Stimulated activated CD8-positive, alpha-beta memory T cell treated with anti-CD3 and anti-CD28 coated beads, Interleukin-7, amount 100 ng/mL, for 24 hours (primary cell): Measurements from ENCODE around the gene MAML2.
A peak's percentile ranks its signal among the peaks of the same experiment; 100 is the strongest.

Experiments used
- DNase-seq: peaks from one replicate; pipeline ENCODE4 v3.0.0-alpha.2; 2020; ENCODE audit warnings: low read depth

The MAML2 gene

GRCh38 chr11:96155627-96156378 lies 187.2 kb downstream of the MAML2 start:
- peak; percentile 14 for DNase-seq

GRCh38 chr11:96154802-96155520 lies 188.0 kb downstream of the MAML2 start:
- no peak for DNase-seq

- no peak for DNase-seq
Observed at GRCh38 chr11:96152623-96153022, 190.4 kb downstream of the MAML2 start.

GRCh38 chr11:96151501-96151900 lies 191.5 kb downstream of the MAML2 start:
- DNase-seq: no peak

- no peak for DNase-seq
Observed at GRCh38 chr11:96150609-96151008, 192.4 kb downstream of the MAML2 start.

GRCh38 chr11:96149743-96150555 lies 193.0 kb downstream of the MAML2 start:
- no peak for DNase-seq

GRCh38 chr11:96147906-96148486 lies 195.0 kb downstream of the MAML2 start:
- no peak for DNase-seq

- no peak for DNase-seq
Observed at GRCh38 chr11:96147186-96147585, 195.8 kb downstream of the MAML2 start.

GRCh38 chr11:96146765-96147164 lies 196.2 kb downstream of the MAML2 start:
- no peak for DNase-seq

- DNase-seq: no peak
Observed at GRCh38 chr11:96145163-96145585, 197.8 kb downstream of the MAML2 start.

- DNase-seq: no peak
Observed at GRCh38 chr11:96144553-96144952, 198.4 kb downstream of the MAML2 start.

GRCh38 chr11:96143041-96143521 lies 199.9 kb downstream of the MAML2 start:
- DNase-seq: no peak

GRCh38 chr11:96141626-96142025 lies 201.4 kb downstream of the MAML2 start:
- DNase-seq: no peak

- no peak for DNase-seq
Observed at GRCh38 chr11:96139691-96140090, 203.3 kb downstream of the MAML2 start.

- DNase-seq: no peak
Observed at GRCh38 chr11:96137373-96137772, 205.6 kb downstream of the MAML2 start.

- DNase-seq: no peak
Observed at GRCh38 chr11:96136613-96137298, 206.2 kb downstream of the MAML2 start.

- no peak for DNase-seq
Observed at GRCh38 chr11:96134602-96135001, 208.4 kb downstream of the MAML2 start.

GRCh38 chr11:96132437-96132836 lies 210.6 kb downstream of the MAML2 start:
- DNase-seq: no peak

GRCh38 chr11:96130061-96130620 lies 212.9 kb downstream of the MAML2 start:
- DNase-seq: no peak

- DNase-seq: no peak
Observed at GRCh38 chr11:96127596-96127959, 215.4 kb downstream of the MAML2 start.

GRCh38 chr11:96126917-96127595 lies 215.9 kb downstream of the MAML2 start:
- no peak for DNase-seq
